Mesendoderm (in vitro differentiated cells): ENCODE measurements around the gene FAM117B. TPM values are rescaled to one million over a fixed set of nuclear protein-coding genes. Genes with fewer than 3 reads are reported as not detected.

Experiments
- DNase-seq: peaks from one replicate; pipeline ENCODE4 v3.0.0; 2013
- H2AK5ac ChIP-seq: 2 replicates; pipeline ENCODE4 v1.6.1; 2013; ENCODE audit warnings: low read length, inconsistent platforms
- H2BK120ac ChIP-seq: 2 replicates; pipeline ENCODE4 v1.6.1; 2013; ENCODE audit warnings: low read depth, mild to moderate bottlenecking, low read length, moderate library complexity, mixed read lengths
- H2BK15ac ChIP-seq: replicated peaks from 2 replicates; pipeline ENCODE4 v1.6.1; 2013; ENCODE audit warnings: low read depth, mild to moderate bottlenecking, moderate library complexity
- H2BK5ac ChIP-seq: 2 replicates; pipeline ENCODE4 v1.6.1; 2013; ENCODE audit warnings: low read length, inconsistent platforms
- H3K18ac ChIP-seq: 2 replicates; pipeline ENCODE4 v1.6.1; 2013; ENCODE audit warnings: mild to moderate bottlenecking, low read length, mixed read lengths
- H3K23ac ChIP-seq: one replicate; pipeline ENCODE4 v1.6.1; 2013; ENCODE audit warnings: low read length
- H3K27ac ChIP-seq: 2 replicates; pipeline ENCODE4 v1.5.1; 2013; ENCODE audit warnings: low read depth, mild to moderate bottlenecking, inconsistent platforms, low read length, moderate library complexity
- H3K27me3 ChIP-seq: 2 replicates; pipeline ENCODE4 v1.6.1; 2013; ENCODE audit warnings: low read length, control low read depth, mild to moderate bottlenecking, inconsistent platforms; ENCODE audit not compliant: insufficient read depth, poor library complexity
- H3K36me3 ChIP-seq: 2 replicates; pipeline ENCODE4 v1.6.1; 2013; ENCODE audit warnings: low read length, inconsistent platforms; ENCODE audit not compliant: control insufficient read depth, insufficient read depth
- H3K4ac ChIP-seq: one replicate; pipeline ENCODE4 v1.6.1; 2013; ENCODE audit warnings: low read depth, mild to moderate bottlenecking, low read length, moderate library complexity
- H3K4me1 ChIP-seq: 2 replicates; pipeline ENCODE4 v1.6.1; 2013; ENCODE audit warnings: low read depth, low read length, inconsistent platforms; ENCODE audit not compliant: control insufficient read depth
- H3K4me2 ChIP-seq: 2 replicates; pipeline ENCODE4 v1.6.1; 2013; ENCODE audit warnings: low read length
- H3K4me3 ChIP-seq: 2 replicates; pipeline ENCODE4 v1.5.1; 2013; ENCODE audit warnings: mild to moderate bottlenecking, low read length
- H3K56ac ChIP-seq: one replicate; pipeline ENCODE4 v1.6.1; 2013; ENCODE audit warnings: low read length
- H3K79me1 ChIP-seq: 2 replicates; pipeline ENCODE4 v1.6.1; 2013; ENCODE audit warnings: low read length, inconsistent platforms
- H3K79me2 ChIP-seq: 2 replicates; pipeline ENCODE4 v1.6.1; 2013; ENCODE audit warnings: mild to moderate bottlenecking, low read length; ENCODE audit not compliant: control insufficient read depth, insufficient read depth
- H3K9ac ChIP-seq: 2 replicates; pipeline ENCODE4 v1.6.1; 2013; ENCODE audit warnings: low read length, inconsistent platforms
- H4K5ac ChIP-seq: one replicate; pipeline ENCODE4 v1.6.1; 2013; ENCODE audit warnings: low read length
- H4K8ac ChIP-seq: one replicate; pipeline ENCODE4 v1.6.1; 2013; ENCODE audit warnings: low read depth, mild to moderate bottlenecking, control low read depth, low read length, moderate library complexity
- WGBS: extraction: QIAGEN DNeasy Blood & Tissue Kit; methylation state at CpG from one replicate; pipeline ENCODE4 v1.1.7; 2013; ENCODE audit warnings: low lambda C conversion rate, missing lambda C conversion rate; ENCODE audit not compliant: insufficient coverage; ENCODE audit errors: extremely low coverage; 5-methylcytosine and 5-hydroxymethylcytosine counted together
- small RNA-seq: library from polyadenylated mRNA; stranded (forward); fragments of <200 nt; extraction: miRNeasy Mini kit (QIAGEN cat#:217004); gene quantifications from one replicate; pipeline ENCODE3, GENCODE V24; 2013; ENCODE audit not compliant: insufficient read depth

FAM117B gene

GRCh38 chr2:202814226-202814625 is 179.5 kb downstream of the FAM117B start:
- no peak overlapping the region for H3K9ac ChIP-seq
- H2BK15ac ChIP-seq = no peak overlapping the region
- H4K5ac ChIP-seq = no peak overlapping the region
- no peaks in the 10 kb centered on the region for H3K27me3 ChIP-seq
- no peak overlapping the region for H4K8ac ChIP-seq
- no peak overlapping the region for H3K4ac ChIP-seq
- H3K56ac ChIP-seq = no peak overlapping the region
- H3K23ac ChIP-seq = no peak overlapping the region
- no peaks in the 10 kb centered on the region for H3K79me1 ChIP-seq
- WGBS = no CpG with 5 or more reads among the region's 1 CpG
- H3K4me1 ChIP-seq = no peaks in the 10 kb centered on the region
- no peak overlapping the region for H3K4me2 ChIP-seq
- no peak overlapping the region for H2AK5ac ChIP-seq
- H3K36me3 ChIP-seq = no peaks in the 10 kb centered on the region
- H2BK120ac ChIP-seq = no peak overlapping the region
- H3K4me3 ChIP-seq = no peak overlapping the region
- no peak overlapping the region for H2BK5ac ChIP-seq
- DNase-seq = no peak
- no peaks in the 10 kb centered on the region for H3K79me2 ChIP-seq
- H3K27ac ChIP-seq = no peak overlapping the region
- no peak overlapping the region for H3K18ac ChIP-seq

DNA sequence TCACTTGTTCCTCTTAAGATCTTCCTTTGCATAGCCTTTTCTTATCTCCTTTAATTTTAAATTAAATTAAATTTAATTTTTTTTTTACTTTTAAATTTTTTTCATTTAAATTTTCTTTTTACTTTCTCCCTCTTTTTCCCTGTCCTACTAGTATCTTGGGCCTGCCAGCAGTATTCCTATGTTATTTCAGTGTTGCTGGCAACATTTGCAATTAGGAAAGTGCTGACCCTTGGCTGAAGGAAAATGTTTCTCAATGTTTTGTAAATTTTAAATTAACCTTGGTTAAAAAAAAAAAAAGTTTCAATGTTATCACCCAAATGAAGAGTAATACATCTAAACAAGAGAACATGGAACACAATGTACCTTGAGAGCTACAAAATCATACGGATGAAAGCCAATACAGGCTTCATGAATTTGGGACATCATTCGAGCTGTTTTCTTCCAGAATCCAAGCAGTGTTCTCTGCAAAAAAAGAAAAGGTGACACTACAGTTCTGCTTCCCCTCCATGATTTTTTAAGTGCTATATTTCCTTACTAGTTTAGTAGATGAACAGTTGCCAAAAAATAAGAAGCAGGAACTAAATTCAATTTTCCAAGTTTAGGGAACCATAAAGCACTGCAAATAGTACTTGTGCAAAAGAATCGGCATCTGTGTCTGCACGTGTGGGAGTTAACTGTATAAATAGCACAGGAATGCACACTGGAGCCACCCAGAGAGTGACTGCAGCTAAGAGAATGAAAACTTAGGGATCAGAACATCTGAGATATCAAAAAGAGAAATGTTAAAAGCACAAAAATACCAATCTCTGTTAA is 181.0 kb downstream of the FAM117B start:
- Histone ChIP-seq H4K8ac (no peak overlapping the region), H3K23ac (no peak overlapping the region), H4K5ac (no peak overlapping the region), H3K36me3 (no peaks in the 10 kb centered on the region), H3K79me2 (no peaks in the 10 kb centered on the region), H3K4me2 (no peak overlapping the region), H2AK5ac (no peak overlapping the region), H2BK15ac (no peak overlapping the region), H3K27ac (no peak overlapping the region), H3K27me3 (no peaks in the 10 kb centered on the region), H2BK120ac (no peak overlapping the region), H3K79me1 (no peaks in the 10 kb centered on the region), H3K4ac (no peak overlapping the region), H3K4me1 (no peaks in the 10 kb centered on the region), H3K4me3 (no peak overlapping the region), H2BK5ac (no peak overlapping the region), H3K9ac (no peak overlapping the region), H3K56ac (no peak overlapping the region), H3K18ac (no peak overlapping the region)
- no peak for DNase-seq
- WGBS = no CpG with 5 or more reads among the region's 4 CpGs

GRCh38 chr2:202817771-202818170 is 183.0 kb downstream of the FAM117B start:
- H4K8ac ChIP-seq = no peak overlapping the region
- no peak overlapping the region for H3K4me3 ChIP-seq
- H2BK5ac ChIP-seq = no peak overlapping the region
- no peaks in the 10 kb centered on the region for H3K27me3 ChIP-seq
- no peak overlapping the region for H3K4ac ChIP-seq
- no peak overlapping the region for H3K27ac ChIP-seq
- no peak overlapping the region for H3K4me2 ChIP-seq
- no peaks in the 10 kb centered on the region for H3K79me1 ChIP-seq
- H3K36me3 ChIP-seq = no peaks in the 10 kb centered on the region
- no CpG with 5 or more reads among the region's 1 CpG for WGBS
- no peak overlapping the region for H2BK120ac ChIP-seq
- no peaks in the 10 kb centered on the region for H3K79me2 ChIP-seq
- H4K5ac ChIP-seq = no peak overlapping the region
- no peak overlapping the region for H3K23ac ChIP-seq
- no peak overlapping the region for H2BK15ac ChIP-seq
- no peaks in the 10 kb centered on the region for H3K4me1 ChIP-seq
- no peak overlapping the region for H2AK5ac ChIP-seq
- H3K56ac ChIP-seq = no peak overlapping the region
- no peak overlapping the region for H3K9ac ChIP-seq
- no peak for DNase-seq
- H3K18ac ChIP-seq = no peak overlapping the region

- Histone ChIP-seq H3K18ac (no peak overlapping the region), H3K4me3 (no peak overlapping the region), H3K79me2 (no peaks in the 10 kb centered on the region), H3K4me2 (no peak overlapping the region), H3K23ac (no peak overlapping the region), H3K27me3 (no peaks in the 10 kb centered on the region), H3K4ac (no peak overlapping the region), H3K36me3 (no peaks in the 10 kb centered on the region), H3K79me1 (no peaks in the 10 kb centered on the region), H2BK15ac (no peak overlapping the region), H3K56ac (no peak overlapping the region), H4K5ac (no peak overlapping the region), H3K9ac (no peak overlapping the region), H2AK5ac (no peak overlapping the region), H2BK120ac (no peak overlapping the region), H3K27ac (no peak overlapping the region), H2BK5ac (no peak overlapping the region), H4K8ac (no peak overlapping the region), H3K4me1 (no peaks in the 10 kb centered on the region)
- no CpG with 5 or more reads among the region's 3 CpGs for WGBS
- no peak for DNase-seq
These were observed 183.6 kb downstream of the FAM117B start for GRCh38 chr2:202818321-202818720.

Small RNA genes within 50 kb of the gene (small RNA-seq; reads per million reads assigned to genes)
- not detected for gene MTND4LP17
